C4-2B (cell line): ENCODE data around the gene IFFO2.

ENCODE experiments used
- H3K27ac ChIP-seq: fragments of 450-650 bp; 2 replicates; pipeline ENCODE4 v1.5.1; 2017
- ZFX ChIP-seq: fragments of 450-650 bp; IDR thresholded peaks from 2 replicates; pipeline ENCODE4 v1.6.1; 2017
- TF ChIP-seq, protein P1 (sequence below): fragments of 450-650 bp; conservative IDR thresholded peaks from 2 replicates; pipeline ENCODE4 v1.5.1; 2017; ENCODE audit warnings: mild to moderate bottlenecking

IFFO2 gene

DNA sequence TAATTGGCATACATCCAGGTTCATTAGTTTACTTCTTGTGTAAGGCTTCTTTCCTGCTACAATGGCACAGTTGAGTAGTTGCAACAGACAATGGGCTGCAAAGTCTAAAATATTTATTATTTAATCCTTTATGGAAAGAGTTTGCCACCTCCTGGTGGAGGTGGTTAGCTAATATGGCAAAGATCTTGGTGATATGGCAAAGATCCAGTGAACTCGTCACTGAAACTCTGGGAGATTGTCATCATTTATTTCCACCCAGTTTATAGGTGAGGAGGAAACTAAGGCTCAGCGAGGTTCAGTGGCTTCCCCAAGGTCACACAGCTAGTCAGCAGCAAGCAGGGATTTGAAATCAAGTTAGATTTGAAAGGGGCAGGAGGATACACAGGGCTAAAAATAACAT, 16.1 kb upstream of the IFFO2 start:
- TF ChIP-seq ZFX, result no peak
- TF ChIP-seq, protein P1, sequence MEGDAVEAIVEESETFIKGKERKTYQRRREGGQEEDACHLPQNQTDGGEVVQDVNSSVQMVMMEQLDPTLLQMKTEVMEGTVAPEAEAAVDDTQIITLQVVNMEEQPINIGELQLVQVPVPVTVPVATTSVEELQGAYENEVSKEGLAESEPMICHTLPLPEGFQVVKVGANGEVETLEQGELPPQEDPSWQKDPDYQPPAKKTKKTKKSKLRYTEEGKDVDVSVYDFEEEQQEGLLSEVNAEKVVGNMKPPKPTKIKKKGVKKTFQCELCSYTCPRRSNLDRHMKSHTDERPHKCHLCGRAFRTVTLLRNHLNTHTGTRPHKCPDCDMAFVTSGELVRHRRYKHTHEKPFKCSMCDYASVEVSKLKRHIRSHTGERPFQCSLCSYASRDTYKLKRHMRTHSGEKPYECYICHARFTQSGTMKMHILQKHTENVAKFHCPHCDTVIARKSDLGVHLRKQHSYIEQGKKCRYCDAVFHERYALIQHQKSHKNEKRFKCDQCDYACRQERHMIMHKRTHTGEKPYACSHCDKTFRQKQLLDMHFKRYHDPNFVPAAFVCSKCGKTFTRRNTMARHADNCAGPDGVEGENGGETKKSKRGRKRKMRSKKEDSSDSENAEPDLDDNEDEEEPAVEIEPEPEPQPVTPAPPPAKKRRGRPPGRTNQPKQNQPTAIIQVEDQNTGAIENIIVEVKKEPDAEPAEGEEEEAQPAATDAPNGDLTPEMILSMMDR, result no peak
- H3K27ac ChIP-seq, result no peak overlapping the region

DNA sequence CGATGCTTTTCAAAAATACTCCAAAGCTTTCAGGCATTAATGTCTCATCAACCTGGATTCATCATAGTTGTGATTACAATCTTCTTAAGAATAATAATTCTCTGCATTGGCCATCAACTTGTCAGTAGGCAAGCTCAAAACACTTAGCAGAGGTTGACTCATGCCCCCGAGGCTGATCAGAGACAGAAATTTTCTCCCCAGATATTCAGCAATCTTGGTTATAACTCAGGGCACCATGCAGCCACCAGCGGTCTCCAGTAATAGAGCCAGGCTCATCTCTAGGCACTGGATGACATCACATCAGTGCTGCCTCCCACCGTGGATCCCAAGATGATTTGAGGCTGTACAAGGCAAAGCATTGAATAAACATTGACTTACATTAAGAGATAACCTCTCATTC, 14.3 kb upstream of the IFFO2 start:
- H3K27ac ChIP-seq, result no peak overlapping the region
- TF ChIP-seq ZFX, result no peak
- TF ChIP-seq, protein P1, result no peak

DNA sequence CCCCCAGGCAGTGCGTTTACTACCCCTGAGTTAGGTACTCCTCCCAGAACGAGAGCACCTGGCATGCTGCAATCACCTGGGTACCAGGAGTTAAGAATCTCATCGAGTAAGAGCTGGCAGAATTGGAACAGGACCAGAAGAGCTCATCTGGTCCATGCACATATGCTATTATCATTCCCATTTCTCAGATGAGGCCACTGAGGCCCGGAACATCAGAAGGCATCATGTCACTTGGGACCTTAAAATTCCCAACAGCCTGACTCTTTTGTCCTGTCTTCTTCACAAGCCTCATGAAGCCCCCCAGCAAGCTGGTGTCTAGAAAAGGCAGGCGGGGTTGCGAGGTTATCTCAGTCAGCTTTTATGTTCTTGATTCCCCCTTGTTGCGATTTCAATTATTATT, 13.9 kb upstream of the IFFO2 start:
- TF ChIP-seq, protein P1, result no peak
- no peak for TF ChIP-seq ZFX
- H3K27ac ChIP-seq, result no peak overlapping the region

DNA sequence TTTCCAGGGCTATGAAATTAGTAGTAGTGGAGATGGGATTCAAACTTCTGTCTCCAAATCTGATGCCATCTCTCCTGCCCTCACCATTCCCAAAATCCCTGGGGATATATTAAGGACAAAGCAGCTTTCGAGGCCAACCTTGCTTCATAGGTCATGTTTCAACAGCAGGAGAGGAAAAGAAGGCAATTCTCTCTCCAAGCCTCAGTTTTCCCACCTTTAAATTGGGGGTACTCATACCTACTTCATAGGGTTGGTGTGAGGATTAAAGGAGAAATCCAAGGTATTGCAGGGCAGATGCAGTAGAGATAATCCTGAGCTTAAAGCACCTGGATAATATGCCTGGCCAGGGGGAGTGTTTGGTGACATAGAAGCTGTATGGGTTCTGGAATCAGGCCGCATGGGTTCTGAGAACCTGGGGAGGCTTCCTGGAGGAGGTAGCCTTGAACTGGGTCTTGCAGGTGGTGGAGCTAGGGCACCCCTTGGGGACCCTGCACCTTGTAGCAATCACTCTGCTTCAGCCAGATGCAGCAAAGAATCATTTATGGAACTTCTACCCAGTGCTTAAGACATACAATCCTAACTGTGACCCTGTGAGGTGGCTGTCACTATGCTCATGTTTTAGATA, 10.7 kb upstream of the IFFO2 start:
- no peak overlapping the region for H3K27ac ChIP-seq
- TF ChIP-seq ZFX, result no peak
- TF ChIP-seq, protein P1, result no peak

DNA sequence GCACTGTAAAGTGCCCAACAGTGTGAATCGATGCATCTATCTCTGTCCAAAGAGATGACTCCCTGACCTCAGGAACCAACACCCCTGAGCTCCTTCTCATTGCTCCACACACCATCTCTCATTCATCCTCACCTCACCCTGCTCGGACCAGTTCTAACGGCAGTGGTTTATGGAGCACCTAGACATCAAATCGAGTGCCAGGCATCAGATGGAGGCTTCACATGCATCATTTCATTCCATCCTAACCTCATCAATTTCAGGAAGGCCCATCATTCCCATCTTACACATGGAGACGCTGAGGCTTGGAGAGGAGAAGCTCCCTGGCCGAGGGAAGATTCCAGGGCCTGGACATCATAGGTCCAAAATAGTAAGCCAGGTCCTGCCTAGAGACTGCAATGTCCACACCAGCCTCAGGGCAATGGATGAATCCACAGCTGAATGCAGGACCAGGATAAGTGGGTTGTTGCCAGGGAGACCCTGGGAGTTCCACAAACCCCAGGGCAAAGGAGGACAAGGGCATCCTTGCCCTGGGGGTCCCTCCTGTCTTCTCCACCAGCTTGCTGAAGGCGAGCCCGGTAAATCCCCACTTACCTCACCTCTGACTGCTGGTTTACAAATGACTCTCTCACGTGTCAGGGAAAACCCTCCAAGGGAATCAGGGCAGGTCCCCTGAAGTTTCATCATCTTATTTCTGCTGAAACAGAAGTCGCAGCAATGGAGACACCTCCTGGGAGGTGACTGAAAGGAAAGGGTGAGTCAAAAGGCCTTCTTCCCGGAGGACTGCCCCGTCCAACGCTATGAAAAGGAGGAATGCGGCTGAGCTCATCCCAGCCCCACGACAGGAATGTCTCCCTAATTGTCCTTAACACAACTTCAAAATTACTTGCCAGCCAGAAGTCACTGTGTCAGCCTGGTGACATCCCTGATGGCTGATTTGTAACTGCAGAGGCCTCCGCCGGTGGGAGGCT, 9.0 kb upstream of the IFFO2 start:
- TF ChIP-seq, protein P1, result no peak
- TF ChIP-seq ZFX, result no peak
- H3K27ac ChIP-seq, result no peak overlapping the region

DNA sequence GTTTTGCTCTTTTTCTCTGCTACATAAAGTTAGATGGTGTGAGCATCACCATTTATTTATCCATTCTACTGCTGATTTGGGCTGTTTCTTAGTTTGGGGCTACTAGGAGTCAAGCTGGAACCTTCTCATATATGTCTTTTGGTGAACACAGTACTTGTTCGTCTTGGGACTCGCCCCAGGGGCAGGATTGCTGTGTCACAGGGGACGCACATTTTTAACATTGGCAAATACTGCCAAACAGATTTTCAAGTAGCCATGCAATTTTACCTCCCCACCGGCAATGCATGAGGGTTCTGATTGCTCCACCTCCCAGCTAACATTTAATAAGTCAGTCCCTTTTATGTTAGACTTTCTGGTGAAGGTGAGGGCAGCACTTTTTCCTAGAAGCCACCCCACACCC, 7.5 kb upstream of the IFFO2 start:
- H3K27ac ChIP-seq, result no peak overlapping the region
- TF ChIP-seq ZFX, result no peak
- TF ChIP-seq, protein P1, result no peak
